Hematopoietic multipotent progenitor cell treated with erythropoietin and hydrocortisone succinate and interleukin-3 and kit ligand, for 17 days (in vitro differentiated cells): ENCODE results near the gene DMKN.

Experiments used
- DNase-seq: peaks from one replicate; pipeline ENCODE4 v3.0.0-alpha.2; 2015; ENCODE audit warnings: low spot score

DMKN gene, protein sequence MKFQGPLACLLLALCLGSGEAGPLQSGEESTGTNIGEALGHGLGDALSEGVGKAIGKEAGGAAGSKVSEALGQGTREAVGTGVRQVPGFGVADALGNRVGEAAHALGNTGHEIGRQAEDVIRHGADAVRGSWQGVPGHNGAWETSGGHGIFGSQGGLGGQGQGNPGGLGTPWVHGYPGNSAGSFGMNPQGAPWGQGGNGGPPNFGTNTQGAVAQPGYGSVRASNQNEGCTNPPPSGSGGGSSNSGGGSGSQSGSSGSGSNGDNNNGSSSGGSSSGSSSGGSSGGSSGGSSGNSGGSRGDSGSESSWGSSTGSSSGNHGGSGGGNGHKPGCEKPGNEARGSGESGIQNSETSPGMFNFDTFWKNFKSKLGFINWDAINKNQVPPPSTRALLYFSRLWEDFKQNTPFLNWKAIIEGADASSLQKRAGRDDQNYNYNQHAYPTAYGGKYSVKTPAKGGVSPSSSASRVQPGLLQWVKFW

DNA sequence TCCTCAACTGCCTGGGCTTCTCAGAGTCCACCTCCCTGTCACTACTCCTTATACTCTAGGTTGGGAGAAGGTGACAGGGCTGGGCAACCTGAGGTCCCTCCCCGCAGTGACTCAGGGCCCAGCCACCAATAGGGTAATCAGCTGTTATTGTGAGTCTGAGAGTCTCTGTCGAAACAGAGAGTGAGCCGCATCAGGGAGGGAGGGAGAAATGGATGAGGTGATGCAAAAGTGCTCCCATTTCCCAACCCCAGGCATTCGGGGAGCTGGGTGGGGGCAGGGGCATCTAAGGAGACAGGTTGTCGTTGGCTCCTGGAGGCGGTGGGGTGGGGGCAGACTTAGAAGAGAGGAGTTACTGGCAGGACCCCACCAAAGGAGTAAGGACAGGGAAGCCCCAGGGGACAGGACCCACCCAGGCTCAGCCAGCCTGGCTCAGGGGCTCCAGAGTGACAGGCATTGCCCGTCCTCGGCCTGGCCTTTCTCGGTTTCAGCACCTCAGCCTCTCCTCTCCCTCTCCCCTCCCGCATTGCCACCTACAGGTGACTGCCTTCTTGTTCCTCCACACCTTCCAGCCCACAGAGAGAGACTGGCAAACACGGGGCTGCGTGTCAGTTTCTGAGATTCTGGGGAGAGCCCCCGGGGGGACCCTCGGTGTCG lies at the start of gene DMKN:
Gene DMKN (minus strand): TSS at position 22 of the 654 bp plus-strand sequence. CDS start 174 bp downstream, outside the sequence.
- DNase-seq = no peak

DNA sequence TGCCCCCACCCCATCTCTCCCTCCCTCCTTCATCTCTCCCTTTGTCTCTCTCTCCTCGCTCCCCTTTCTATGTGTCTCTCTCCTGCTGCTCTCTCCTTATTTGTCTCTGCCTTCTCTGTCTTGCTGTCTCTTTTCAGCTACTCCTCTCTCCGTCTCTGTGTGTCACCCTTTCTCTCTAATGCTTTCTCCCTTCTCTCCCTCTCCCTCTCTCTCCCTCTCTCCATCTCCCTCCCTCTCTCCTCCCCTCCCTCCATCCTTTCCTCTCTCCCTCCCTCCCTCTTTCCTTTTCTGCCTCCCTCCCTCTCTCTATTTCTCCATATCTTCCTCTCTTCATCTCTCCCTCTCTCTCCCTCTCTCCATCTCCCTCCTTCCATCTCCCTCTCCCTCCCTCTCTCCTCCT lies 49.3 kb upstream of the DMKN start:
- DNase-seq = no peak

DNA sequence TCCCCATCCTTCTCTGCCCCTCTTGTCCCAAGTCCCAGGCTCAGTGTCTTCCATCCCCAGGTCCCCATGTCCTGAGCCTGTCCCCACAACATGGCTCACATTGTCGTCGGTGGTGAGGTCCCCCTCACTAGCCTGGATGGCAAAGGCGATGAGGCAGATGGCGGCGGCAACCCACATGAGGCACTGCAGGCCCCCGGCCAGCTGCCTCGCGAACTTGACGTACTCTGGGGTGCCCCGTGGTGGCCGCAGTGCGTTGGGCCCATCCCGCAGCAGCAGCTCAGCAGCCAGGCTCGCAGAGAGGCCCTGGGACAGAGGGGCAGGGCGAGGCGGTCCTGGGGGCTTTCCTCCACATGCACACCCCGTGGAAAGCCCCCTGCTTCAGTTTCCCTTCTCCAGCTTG lies 48.9 kb upstream of the DMKN start:
- DNase-seq = no peak

DNA sequence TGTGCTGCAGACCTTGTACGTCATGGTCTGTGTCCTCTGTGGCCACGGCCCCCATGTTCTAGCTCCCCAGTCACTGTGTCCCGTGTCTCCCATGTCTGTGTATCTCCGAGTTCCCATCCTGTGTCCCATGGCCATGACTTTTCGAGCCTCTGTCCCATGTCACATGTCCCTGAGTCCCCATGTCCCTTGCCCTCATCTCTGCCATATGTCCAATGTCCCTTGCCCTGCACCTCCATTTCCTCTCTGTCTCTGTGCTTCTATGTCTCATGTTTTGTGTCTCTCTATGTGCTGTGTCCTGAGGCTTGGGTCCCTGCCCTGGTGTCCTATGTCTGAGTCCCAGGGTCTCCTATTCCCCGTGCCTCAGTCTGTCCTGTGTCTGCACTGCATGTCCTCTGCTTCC lies 48.0 kb upstream of the DMKN start:
- no peak for DNase-seq

DNA sequence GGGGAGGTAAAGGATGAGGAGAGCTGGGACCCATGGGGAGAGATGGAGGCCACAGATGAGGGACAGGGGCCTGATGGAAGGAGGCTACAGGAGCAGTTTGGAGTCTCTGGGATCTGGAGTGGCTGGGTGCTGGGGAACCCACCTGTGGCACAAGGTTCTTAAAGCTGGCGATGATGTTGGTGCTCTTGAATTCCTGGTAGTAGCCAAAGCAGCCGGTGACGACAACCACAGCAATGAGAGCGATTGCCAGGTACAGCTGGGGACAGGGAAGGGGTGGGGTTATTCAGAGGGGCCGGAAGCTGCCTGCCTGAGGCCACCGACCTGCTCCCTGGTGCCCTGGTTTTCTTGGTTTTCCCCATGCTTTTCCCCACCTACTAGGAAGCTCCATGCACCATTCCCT lies 47.2 kb upstream of the DMKN start:
- DNase-seq = no peak

DNA sequence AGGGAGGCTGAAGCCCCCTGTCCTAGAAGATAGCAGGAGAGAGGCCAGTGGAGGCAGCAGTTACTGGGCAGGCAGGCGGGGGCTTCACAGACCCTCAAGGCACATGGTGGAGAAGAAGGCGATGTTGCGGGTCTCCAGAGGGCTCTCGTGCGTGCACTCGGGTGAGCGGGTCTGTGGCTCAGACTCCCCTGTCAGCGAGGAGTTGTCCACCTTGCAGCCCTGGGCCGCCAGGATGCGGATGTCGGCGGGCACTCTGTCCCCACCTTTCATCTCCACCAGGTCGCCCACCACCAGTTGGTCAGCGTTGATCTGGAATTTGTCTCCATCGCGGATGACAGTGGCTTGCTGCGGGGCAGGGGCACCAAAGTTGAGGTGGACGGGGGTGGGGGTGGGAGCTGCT lies 46.8 kb upstream of the DMKN start:
- DNase-seq = no peak

DNA sequence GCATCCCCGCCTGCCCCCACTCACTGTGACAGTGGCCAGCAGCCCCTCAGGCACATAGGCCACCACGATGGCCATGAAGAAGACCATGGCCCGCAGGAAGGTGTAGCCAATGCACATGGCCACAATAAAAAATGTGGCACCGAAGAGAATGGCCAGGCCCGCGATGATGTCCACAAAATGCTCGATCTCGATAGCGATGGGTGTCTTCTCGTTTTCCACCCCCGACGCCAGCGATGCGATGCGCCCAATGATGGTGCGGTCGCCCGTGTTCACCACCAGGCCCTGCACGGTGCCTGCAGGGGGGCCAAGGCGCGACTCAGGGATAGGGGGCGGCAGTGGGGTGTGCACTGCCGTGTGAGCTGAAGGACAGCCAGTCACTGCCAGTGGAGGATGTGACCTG lies 46.3 kb upstream of the DMKN start:
- no peak for DNase-seq

DNA sequence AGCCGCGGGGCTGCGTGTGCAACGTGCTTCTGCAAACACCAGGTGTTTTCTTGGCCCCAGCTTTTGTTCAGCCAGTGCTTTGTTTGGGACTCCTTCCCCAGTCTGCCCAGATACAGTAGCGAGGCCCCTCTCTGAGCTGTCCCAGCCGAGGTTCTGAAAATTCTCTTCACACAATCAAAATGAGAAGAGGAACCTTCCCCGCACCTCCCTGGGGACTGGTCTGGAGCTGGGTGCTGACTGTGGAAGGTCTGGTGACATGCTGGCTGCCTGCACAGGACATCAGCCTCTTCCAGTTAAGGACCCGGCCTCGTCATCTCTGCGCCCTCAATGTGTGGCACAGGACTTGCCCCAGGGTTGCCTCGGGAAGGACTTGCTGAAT lies 45.8 kb upstream of the DMKN start:
- DNase-seq = no peak

DNA sequence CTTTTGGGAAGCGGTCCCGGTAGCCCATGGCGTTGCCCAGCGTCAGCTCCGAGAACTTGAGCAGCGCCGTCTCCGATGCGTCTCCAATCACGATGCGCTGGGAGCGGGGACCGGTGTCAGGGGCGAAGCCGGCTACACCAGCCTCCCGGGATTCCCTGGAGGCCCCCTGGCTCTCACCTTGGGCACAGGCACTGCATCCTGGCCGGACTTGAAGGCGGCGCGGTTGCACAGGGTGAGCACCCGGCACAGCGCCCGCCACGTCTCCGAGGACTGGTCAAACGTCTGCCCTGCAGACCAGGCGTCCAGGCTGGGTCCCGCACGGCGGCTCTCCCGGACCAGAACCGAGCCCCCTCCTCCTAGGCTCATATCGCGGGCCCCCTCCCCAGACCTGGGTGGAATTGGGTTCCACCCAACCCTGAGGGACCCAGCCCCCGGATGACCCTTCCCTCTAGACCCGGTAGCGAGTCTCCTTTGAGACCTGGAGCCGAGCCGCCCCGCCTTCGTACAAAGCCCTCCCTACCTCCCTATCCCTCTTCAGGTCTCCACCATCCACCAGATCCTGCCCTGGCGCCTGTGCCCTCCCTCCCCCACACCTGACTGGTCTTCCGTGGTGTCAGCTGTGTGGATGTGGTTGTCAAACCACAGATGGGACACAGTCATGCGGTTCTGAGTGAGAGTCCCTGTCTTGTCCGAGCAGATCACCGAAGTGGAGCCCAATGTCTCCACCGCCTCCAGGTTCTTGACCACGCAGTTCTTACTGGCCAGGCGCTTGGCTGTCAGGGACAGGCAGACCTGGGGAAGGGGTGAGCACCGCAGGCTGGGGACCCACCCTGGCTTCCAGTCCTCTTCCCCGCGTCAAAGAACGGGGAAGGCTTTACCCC lies 45.2 kb upstream of the DMKN start:
- no peak for DNase-seq

DNA sequence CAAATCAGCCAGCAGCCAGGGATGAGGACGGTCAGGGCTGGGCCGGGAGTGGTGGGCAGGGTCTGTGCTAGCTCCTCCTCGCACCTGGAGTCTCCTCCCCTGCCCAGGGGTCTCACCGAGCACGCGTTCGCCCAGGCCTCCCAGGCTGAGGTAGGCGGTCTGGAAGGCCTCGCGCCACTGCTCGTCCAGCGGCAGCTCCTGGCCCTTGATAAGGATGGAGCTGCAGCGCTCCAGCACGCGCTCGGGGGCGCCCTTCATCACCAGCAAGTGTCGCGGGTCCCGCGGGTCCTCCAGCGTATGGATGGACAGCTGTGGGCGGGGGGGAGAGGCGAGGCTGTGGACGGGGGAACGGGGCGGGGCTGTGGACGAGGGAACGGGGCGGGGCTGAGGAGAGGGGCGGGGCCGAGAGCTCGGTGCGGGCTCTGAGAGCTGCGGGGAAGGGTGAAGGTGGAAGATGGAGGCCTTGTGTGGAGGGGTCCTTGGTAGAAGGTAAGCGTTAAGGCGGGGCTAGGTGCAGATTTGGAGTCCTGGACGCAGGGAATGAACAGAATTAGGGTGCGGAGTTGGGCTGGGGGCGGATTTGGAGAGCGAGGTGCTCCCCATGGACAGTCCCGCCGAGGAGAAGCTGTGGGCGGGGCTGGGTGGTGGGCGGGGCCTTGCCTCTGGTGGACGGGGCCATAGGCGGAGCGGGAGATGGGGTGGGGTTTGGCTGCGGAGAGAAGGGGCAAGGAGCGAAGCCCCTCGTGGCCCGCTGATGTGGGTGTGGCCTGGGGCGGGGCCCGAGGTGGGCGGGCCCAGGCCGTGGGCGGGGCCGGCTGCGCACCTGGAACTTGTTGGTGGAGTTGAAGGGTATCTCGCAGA lies 44.3 kb upstream of the DMKN start:
- peak; percentile 41 for DNase-seq

DNA sequence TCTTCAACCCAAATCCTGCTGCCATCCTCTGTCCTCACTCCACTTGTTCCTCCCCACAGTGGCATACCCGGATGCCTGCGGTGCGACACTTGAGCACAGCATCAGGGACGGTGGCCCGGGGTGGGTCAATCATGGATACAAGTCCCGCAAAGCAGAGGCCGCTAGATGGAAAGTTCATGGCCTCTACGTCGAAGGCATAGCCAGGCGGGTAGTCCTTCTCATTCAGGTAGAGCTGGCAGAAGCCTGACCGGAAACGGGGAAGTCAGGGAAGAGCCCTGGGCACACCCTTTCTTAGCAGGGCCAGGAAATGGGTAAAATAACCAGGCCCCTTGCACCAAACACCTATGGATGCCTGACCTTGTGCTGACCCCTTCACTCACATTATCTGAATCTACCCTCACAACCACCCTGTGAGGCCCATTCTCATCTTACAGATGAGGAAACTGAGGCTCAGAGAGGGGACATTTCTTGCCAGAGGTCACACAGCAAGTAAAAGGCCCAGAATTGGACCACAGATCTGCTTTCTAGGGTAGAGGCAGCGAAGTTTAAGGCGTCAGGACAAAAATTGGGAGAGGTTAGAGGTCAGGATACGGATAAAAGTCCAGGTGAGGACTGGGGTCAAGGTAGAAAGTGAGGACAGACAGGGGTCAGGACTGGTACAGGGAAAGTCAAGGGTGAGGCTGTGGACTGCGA lies 43.5 kb upstream of the DMKN start:
- no peak for DNase-seq

DNA sequence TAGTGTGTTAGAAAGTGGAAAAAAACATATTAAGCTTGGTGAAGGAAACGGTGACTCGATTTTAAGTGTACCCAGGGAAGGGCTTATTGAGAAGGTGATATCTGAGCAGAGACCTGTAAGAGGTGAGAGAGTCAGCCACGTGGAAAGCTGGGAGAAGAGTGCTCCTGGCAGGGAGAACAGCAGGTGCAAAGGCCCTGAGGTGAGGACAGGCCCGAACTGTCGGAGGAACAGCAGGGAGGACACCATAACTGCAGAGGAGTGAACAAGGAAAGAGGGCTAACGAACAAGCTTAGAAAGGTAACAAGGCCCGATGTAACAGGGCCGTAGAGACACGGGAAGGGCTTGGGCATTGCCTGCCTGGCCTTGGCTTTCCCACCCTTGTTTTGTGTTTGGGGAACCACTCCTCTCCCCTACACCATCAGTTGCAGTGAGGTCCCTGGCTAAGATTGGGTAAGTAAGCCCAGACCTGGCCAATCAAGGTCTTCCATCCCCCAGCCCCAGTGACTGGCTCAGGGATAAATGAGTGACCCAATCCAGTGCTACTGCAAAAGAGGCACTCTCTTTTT lies 42.7 kb upstream of the DMKN start:
- DNase-seq = no peak

DNA sequence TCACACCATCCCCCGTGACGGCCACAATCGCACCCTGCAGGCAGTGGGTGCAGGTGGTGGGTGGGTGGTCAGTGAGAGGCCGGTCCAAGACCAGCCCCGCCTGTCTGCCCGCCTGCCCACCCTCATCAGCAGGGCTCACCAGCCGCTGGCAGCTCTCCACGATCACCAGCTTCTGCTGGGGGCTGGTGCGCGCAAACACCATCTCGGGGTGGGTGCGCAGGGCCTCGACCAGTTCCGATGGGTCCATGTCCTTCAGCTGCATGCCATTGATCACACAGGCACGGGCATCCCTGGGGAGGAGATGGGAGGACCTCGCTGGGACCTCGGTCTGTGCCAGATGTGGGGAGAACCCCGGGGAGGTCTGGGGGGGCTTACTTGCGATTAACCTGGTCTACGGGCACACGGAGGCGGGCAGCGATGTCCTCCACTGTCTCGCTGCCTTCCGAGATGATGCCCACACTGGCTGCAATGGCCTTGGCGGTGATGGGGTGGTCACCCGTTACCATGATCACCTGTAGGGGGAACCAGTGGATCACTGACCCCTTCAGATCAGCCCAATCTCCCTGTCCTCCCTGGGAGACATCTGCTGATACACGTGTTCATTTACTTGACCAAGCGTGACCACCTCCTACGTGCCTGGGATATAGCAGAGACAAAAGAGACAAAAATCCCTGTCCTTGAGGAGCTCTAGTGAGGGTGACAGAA lies 42.0 kb upstream of the DMKN start:
- DNase-seq = no peak

DNA sequence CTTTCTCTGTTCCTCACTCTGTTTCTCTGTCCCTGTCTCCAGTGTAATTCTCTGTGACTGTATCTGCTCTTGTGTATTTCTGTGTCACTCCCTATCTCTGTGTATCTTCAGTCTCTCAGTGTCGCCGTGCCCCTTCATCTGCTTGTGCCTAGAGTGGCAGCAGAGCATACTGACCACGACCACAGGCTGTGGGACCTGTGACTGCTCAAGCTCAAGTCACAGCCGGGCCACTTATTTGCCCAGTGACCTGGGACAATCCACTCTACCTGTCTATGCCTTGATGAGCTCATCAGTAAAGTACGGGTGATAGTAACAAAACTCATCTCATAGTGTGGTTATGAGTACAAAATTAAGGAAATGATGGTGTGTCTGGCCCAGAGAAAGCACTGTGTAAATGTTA lies 40.6 kb upstream of the DMKN start:
- no peak for DNase-seq

DNA sequence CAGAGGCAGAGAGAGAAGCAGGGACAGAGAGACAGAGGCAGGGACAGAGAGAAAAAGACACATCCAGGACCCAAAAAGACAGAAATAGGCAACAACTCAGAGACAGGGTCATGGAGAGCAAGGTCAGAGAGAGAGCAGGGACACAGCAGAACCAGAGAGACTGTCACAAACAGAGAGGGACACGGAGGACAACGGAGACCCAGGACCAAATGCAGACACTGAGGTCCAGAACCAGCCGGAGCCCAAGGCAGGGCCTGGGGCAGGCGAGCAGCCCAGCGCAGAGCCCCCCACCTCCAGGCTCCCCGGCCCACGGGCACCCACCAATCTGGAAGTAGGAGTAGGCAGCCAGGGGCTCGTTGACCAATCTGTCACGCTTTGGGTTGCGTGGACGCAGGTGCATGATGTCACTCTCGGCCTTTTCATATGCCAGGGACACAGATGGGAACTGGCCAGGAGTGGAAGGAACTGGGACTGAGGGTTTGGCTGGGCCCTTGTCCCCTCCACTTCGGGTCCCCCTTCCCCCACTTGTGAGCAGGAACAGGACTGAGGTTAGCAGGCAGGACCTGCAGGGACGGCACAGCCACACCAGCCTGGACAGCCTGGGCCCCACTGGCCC lies 40.0 kb upstream of the DMKN start:
- DNase-seq = no peak

DNA sequence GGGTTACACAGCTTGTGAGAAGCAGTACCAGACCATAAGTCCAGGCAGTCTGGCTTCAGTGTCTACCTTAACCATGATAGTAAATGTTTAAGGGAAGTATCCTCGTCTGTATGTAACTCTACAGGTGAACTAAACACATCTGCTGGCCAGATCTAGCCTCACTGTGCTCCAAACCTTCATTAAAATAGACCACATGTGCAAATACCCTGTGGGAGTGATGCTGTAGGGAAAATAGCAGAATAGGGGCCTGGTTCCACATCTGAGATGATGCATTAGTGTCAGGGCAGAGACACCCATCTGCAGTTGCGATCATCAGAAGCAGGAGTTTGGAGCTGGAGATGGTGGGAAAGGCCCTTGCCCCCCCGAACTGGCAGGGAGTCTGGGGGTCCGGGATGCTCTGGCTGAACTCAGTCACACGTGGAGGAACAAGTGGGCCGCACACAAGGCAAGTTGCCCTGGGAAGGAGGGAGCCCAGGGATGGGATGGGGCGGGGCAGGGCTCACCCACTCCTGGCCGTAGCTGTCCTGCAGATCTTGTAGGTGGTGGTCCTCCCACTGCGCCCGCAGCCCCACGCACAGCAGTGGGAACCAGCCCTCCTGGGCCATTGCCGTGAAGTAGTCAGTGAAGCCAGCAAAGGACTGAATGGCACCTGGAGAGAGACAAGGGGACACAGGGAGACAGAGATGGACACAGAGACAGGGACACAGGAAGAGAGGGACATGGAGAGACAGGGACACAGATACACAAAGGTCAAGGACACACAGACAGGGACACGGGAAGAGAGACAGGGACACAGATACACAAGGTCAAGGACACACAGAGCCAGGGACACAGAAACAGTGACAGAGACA lies 39.3 kb upstream of the DMKN start:
- no peak for DNase-seq

DNA sequence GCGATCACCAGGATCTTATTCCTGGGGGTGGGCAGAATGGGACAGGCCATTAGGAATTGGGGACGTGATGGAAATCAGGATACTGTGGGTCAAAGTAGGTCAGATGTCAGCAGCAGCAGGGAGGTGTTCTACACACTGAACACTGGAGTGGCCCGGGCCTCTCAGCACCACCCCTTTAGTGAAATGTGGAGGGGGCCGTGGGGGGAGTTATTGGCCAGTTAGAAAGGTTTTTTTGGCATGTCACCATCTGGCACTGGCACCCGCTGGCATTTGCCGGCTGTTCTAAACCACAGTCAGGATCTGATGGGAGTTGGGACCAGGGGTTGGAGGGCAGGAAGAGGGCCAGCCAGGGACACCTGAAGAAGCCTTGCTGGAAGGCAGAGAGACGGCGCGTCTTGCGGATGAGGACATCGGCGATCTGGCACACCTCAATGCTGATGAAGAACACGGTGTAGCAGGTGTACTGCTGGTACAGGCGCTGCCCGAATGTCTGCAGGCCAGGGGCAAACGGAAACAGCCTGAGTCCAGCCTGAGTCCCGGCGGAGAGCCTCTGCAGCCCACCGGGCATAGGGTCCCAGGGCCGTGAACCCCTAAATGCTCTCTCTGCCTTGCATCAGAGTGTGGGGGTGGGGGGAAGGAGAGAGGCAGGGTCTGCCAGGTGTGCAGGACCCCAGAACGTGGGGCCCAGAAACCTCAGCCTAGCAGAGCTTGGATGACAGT lies 37.8 kb upstream of the DMKN start:
- DNase-seq = no peak
